Mesothelial cell of epicardium (in vitro differentiated cells): ENCODE measurements around the gene ANKS4B. TPM values are rescaled to one million over a fixed set of nuclear protein-coding genes. Genes with fewer than 3 reads are reported as not detected.

Experiments
- DNase-seq, 2 experiments: peaks; one replicate each; pipeline ENCODE4 v3.0.0; 2021; ENCODE audit warnings: low spot score in 2 of 2; ENCODE audit not compliant: unreplicated experiment in 2 of 2
- H3K27ac Mint-ChIP-seq: 2 replicates; pipeline ENCODE4 v1.8.0; 2021; ENCODE audit warnings: mixed read lengths
- H3K27me3 Mint-ChIP-seq: 2 replicates; pipeline ENCODE4 v1.8.0; 2021; ENCODE audit warnings: low read depth, mixed read lengths
- H3K36me3 Mint-ChIP-seq: 2 replicates; pipeline ENCODE4 v1.8.0; 2021; ENCODE audit warnings: mixed read lengths
- H3K4me1 Mint-ChIP-seq: 2 replicates; pipeline ENCODE4 v1.8.0; 2021; ENCODE audit warnings: mixed read lengths
- H3K4me3 Mint-ChIP-seq: 2 replicates; pipeline ENCODE4 v1.8.0; 2021; ENCODE audit warnings: mild to moderate bottlenecking, moderate library complexity, mixed read lengths
- H3K9me3 Mint-ChIP-seq: 2 replicates; pipeline ENCODE4 v1.8.0; 2021; ENCODE audit warnings: mixed read lengths
- total RNA-seq: library from RNA; stranded (reverse); gene quantifications from 3 replicates; pipeline ENCODE4 v1.2.1, GENCODE V29; 2021
- TF ChIP-seq, protein P1 (sequence below): fragments of 200-600 bp; sonication (generic); IDR thresholded peaks from one replicate; pipeline ENCODE4 v1.5.0; 2021; ENCODE audit warnings: antibody characterized with exemption; ENCODE audit not compliant: unreplicated experiment

The ANKS4B gene
- total RNA-seq, 1 donor from 2014 or later = not detected

DNA sequence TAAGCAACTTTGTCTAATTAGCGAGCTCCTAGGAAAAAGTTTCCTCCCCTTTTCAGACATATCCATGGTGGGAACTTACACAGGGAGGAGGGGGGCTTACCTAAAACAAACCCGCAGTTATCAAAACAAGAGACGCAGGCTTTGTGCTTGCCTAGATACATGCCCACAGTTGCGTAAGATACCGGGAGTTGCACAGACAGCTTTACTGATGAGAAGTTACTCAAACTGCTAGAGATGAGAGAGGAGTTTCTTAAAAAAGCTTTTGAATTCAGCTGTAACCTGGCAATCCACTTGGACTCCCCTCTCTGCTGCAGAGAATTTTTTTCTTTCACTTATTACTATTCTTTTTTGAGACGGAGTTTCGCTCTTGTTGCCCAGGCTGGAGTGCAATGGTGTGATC is 15.3 kb upstream of the ANKS4B start:
- Mint-ChIP-seq H3K4me3 (no peak overlapping the region), H3K27ac (no peak overlapping the region), H3K36me3 (no peaks in the 10 kb centered on the region), H3K27me3 (peaks cover 20% of the 10 kb centered on the region), H3K4me1 (no peaks in the 10 kb centered on the region), H3K9me3 (peaks cover 13% of the 10 kb centered on the region)
- TF ChIP-seq, protein P1, sequence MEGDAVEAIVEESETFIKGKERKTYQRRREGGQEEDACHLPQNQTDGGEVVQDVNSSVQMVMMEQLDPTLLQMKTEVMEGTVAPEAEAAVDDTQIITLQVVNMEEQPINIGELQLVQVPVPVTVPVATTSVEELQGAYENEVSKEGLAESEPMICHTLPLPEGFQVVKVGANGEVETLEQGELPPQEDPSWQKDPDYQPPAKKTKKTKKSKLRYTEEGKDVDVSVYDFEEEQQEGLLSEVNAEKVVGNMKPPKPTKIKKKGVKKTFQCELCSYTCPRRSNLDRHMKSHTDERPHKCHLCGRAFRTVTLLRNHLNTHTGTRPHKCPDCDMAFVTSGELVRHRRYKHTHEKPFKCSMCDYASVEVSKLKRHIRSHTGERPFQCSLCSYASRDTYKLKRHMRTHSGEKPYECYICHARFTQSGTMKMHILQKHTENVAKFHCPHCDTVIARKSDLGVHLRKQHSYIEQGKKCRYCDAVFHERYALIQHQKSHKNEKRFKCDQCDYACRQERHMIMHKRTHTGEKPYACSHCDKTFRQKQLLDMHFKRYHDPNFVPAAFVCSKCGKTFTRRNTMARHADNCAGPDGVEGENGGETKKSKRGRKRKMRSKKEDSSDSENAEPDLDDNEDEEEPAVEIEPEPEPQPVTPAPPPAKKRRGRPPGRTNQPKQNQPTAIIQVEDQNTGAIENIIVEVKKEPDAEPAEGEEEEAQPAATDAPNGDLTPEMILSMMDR = no peak
- no peak for DNase-seq

DNA sequence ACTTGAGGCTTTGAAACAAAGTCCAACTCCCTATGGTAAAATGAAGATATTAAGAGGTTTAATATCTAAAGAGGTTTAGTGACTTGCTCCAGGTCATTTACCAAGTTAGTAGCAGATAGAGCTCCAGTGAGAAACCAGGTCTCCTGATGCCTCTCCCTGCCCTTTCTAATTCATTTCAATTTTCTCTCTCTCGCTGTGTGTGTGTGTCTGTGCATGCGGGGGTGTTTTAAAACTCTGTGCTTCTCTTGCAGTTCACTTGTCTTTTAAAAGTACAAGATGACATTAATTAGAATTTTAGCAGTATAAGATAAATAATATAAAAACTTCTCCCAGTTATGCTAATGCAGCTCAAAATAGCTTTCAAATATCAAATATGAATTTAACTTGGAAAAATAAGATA is 13.9 kb upstream of the ANKS4B start:
- Mint-ChIP-seq H3K27me3 (peaks cover 23% of the 10 kb centered on the region), H3K4me3 (no peak overlapping the region), H3K4me1 (no peaks in the 10 kb centered on the region), H3K9me3 (peaks cover 13% of the 10 kb centered on the region), H3K27ac (no peak overlapping the region), H3K36me3 (no peaks in the 10 kb centered on the region)
- DNase-seq = no peak
- TF ChIP-seq, protein P1 = no peak

DNA sequence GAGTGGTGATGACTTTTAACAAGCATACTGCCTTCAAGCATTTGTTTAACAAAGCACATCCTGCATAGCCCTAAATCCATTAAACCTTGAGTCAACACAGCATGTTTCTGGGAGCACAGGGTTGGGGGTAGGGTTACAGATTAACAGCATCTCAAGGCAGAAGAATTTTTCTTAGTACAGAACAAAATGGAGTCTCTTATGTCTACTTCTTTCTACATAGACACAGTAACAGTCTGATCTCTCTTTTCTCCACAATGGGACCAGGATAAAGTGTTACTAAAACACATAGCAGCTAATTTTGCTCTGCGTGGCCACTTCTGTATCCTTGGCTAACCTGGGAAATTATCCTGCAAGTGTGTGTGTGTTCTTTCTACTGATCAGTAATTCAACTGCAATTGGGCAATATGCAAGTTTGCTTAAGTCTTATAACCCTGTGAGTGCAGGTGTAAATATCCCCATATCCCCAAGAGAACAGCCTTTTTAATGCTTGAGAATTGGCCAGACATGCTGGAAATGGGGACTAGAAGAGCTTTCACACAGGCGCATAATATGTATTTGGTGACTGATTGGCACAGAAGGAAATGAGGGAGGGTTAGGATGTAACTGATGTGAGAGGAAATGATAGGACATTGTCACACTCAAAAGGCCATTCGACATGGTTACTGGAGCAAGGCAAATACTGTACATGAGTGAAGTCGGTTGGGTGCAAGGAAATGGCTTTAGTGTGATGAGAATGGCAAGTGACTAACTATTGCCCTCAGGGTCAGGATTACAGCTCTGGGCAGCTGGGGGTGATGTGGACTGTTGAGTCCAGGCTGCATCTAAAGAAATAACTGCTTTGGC is 10.8 kb upstream of the ANKS4B start:
- H3K4me3 Mint-ChIP-seq = no peak overlapping the region
- no peak overlapping the region for H3K27ac Mint-ChIP-seq

DNA sequence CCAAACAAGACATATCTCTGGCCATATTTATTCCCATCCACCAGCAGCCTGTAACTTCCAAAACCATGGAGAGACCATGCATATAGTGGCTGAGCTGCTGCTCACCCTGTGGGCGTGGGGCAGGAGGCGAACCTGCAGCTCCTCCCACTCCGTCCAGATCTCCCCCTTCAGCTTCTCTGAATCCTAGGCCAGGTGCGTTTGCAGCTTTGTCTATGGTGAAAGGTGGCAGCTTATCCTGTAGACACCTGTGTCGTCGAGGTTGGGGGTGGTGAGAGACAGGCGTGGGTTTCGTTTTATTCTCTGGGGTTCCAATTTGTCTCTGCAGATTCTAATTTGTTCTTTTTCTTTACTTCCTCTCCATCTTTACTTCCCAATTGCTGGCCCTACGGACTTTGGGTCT is 9.7 kb upstream of the ANKS4B start:
- H3K36me3 Mint-ChIP-seq = no peaks in the 10 kb centered on the region
- H3K4me1 Mint-ChIP-seq = no peaks in the 10 kb centered on the region
- peaks cover 9% of the 10 kb centered on the region for H3K9me3 Mint-ChIP-seq
- peaks cover 38% of the 10 kb centered on the region for H3K27me3 Mint-ChIP-seq
- no peak overlapping the region for H3K4me3 Mint-ChIP-seq
- H3K27ac Mint-ChIP-seq = no peak overlapping the region
- no peak for DNase-seq
- TF ChIP-seq, protein P1 = no peak

More for the DNA sequence above, 10.8 kb upstream of the ANKS4B start:
- peaks cover 31% of the 10 kb centered on the region for H3K27me3 Mint-ChIP-seq
- no peak for DNase-seq
- H3K36me3 Mint-ChIP-seq = no peaks in the 10 kb centered on the region
- peaks cover 9% of the 10 kb centered on the region for H3K9me3 Mint-ChIP-seq
- no peaks in the 10 kb centered on the region for H3K4me1 Mint-ChIP-seq
- TF ChIP-seq, protein P1 = no peak

DNA sequence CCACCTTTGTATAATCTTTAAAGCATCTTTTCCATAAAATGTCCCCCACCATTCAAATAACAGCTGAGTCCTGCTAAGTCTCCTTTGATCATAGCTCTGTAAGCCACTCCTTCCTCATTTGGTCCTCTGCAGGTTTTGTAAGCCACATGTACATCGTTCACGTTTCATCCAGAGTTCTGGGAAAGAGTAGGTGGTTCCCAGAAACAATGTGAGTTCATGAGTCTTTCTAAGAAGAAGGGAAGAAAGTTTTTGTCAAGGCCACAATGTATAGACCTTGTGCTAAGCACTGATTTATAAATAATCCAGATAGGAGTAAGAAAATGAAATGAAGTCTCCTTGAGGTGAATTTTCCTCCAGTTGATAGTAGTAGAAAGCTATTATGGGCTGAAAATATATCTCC is 8.7 kb upstream of the ANKS4B start:
- no peak for DNase-seq
- peaks cover 40% of the 10 kb centered on the region for H3K27me3 Mint-ChIP-seq
- H3K4me1 Mint-ChIP-seq = no peaks in the 10 kb centered on the region
- TF ChIP-seq, protein P1 = no peak
- peaks cover 9% of the 10 kb centered on the region for H3K9me3 Mint-ChIP-seq
- H3K27ac Mint-ChIP-seq = no peak overlapping the region
- H3K36me3 Mint-ChIP-seq = no peaks in the 10 kb centered on the region
- no peak overlapping the region for H3K4me3 Mint-ChIP-seq
